ENCODE results near the gene C16orf86.

- TF ChIP-seq POLR2AphosphoS5 (IDR thresholded peaks at IDR 0.05; ENCODE audit: borderline replicate concordance, low read depth, low read length) (no peak), EZH2 (IDR thresholded peaks at IDR 0.05) (no peak)
Observed at GRCh38 chr16:67668495-67669157, 2.0 kb downstream of the C16orf86 start.

All from SK-N-MC (cell line).